T1000 (cell line): ENCODE data around the gene NKG7.
"Not testable (repeated sequence)": the region's sequence is repeated elsewhere in the genome, so short reads cannot be mapped to it uniquely, and the experiment has no call there.

Experiments
- DNase-seq: peaks from one replicate; lab custom pipeline; 2025; ENCODE audit warnings: mixed read lengths; lab: John Stamatoyannopoulos, UW

Gene NKG7

GRCh38 chr19:51372649-51373504 lies at the start of gene NKG7:
NKG7 (minus strand) TSS chr19:51372654; CDS start chr19:51372535, 119 bp downstream.
- no peak for DNase-seq

- no peak for DNase-seq
Measured at GRCh38 chr19:51422053-51422448, 49.6 kb upstream of the NKG7 start.

GRCh38 chr19:51421229-51422052 lies 49.0 kb upstream of the NKG7 start:
- no peak for DNase-seq

- DNase-seq: not testable (repeated sequence)
Measured at GRCh38 chr19:51420511-51420910, 48.1 kb upstream of the NKG7 start.

- DNase-seq: no peak
Measured at GRCh38 chr19:51418707-51419106, 46.3 kb upstream of the NKG7 start.

- DNase-seq: no peak
Measured at GRCh38 chr19:51417810-51418157, 45.3 kb upstream of the NKG7 start.

GRCh38 chr19:51417107-51417809 lies 44.8 kb upstream of the NKG7 start, which contains the start of gene SIGLEC10:
SIGLEC10 (minus strand) TSS chr19:51417642; CDS start chr19:51417581, 61 bp downstream.
- no peak for DNase-seq

- not testable (repeated sequence) for DNase-seq
Measured at GRCh38 chr19:51416422-51416821, 44.0 kb upstream of the NKG7 start.

- DNase-seq: no peak
Measured at GRCh38 chr19:51415187-51415586, 42.7 kb upstream of the NKG7 start.

- DNase-seq: no peak
Measured at GRCh38 chr19:51410950-51411748, 38.7 kb upstream of the NKG7 start.

- DNase-seq: no peak
Measured at GRCh38 chr19:51407511-51408131, 35.2 kb upstream of the NKG7 start.

- DNase-seq: no peak
Measured at GRCh38 chr19:51402117-51402516, 29.7 kb upstream of the NKG7 start.

GRCh38 chr19:51399936-51400335 lies 27.5 kb upstream of the NKG7 start:
- DNase-seq: not testable (repeated sequence)

- no peak for DNase-seq
Measured at GRCh38 chr19:51399231-51399630, 26.8 kb upstream of the NKG7 start.

GRCh38 chr19:51398096-51398704 lies 25.7 kb upstream of the NKG7 start:
- DNase-seq: no peak

GRCh38 chr19:51397453-51397852 lies 25.0 kb upstream of the NKG7 start:
- not testable (repeated sequence) for DNase-seq

GRCh38 chr19:51396175-51396574 lies 23.7 kb upstream of the NKG7 start:
- no peak for DNase-seq

- peak; percentile 90 for DNase-seq
Measured at GRCh38 chr19:51394050-51394836, 21.8 kb upstream of the NKG7 start.

- DNase-seq: no peak
Measured at GRCh38 chr19:51392701-51393100, 20.2 kb upstream of the NKG7 start.
